ENCODE measurements around the gene SRXN1.

Gene SRXN1

GRCh38 chr20:675453-676314 lies 22.7 kb upstream of the SRXN1 start, which contains the start of gene SCRT2:
Gene SCRT2 (minus strand): TSS chr20:675802. CDS start chr20:675601, 201 bp downstream.
- DNase-seq (ENCODE audit: extremely low read depth in 1 of 2, low read depth in 1 of 2), result peak; percentile 12 to 49

- DNase-seq (ENCODE audit: extremely low read depth in 1 of 2, low read depth in 1 of 2), result no peak
These were observed 22.0 kb upstream of the SRXN1 start for GRCh38 chr20:675033-675452.

GRCh38 chr20:673603-674001 lies 20.6 kb upstream of the SRXN1 start:
- no peak for DNase-seq (ENCODE audit: extremely low read depth in 1 of 2, low read depth in 1 of 2)

GRCh38 chr20:672963-673602 lies 20.1 kb upstream of the SRXN1 start:
- no peak for DNase-seq (ENCODE audit: extremely low read depth in 1 of 2, low read depth in 1 of 2)

- DNase-seq (ENCODE audit: extremely low read depth in 1 of 2, low read depth in 1 of 2), result no peak
These were observed 18.4 kb upstream of the SRXN1 start for GRCh38 chr20:671252-672030.

GRCh38 chr20:669573-669972 lies 16.6 kb upstream of the SRXN1 start:
- no peak for DNase-seq (ENCODE audit: extremely low read depth in 1 of 2, low read depth in 1 of 2)

GRCh38 chr20:668638-669037 lies 15.6 kb upstream of the SRXN1 start:
- DNase-seq (ENCODE audit: extremely low read depth in 1 of 2, low read depth in 1 of 2), result no peak

GRCh38 chr20:668050-668449 lies 15.1 kb upstream of the SRXN1 start:
- no peak for DNase-seq (ENCODE audit: extremely low read depth in 1 of 2, low read depth in 1 of 2)

- peak in 1 of 2 donors; percentile 47 for DNase-seq (ENCODE audit: extremely low read depth in 1 of 2, low read depth in 1 of 2)
These were observed 14.5 kb upstream of the SRXN1 start for GRCh38 chr20:667351-668034.

- DNase-seq (ENCODE audit: extremely low read depth in 1 of 2, low read depth in 1 of 2), result no peak
These were observed 13.9 kb upstream of the SRXN1 start for GRCh38 chr20:666877-667276.

GRCh38 chr20:665276-665675 lies 12.3 kb upstream of the SRXN1 start:
- no peak for DNase-seq (ENCODE audit: extremely low read depth in 1 of 2, low read depth in 1 of 2)

- no peak for DNase-seq (ENCODE audit: extremely low read depth in 1 of 2, low read depth in 1 of 2)
These were observed 11.6 kb upstream of the SRXN1 start for GRCh38 chr20:664576-664975.

- no peak for DNase-seq (ENCODE audit: extremely low read depth in 1 of 2, low read depth in 1 of 2)
These were observed 11.2 kb upstream of the SRXN1 start for GRCh38 chr20:664151-664550.

GRCh38 chr20:663315-664090 lies 10.5 kb upstream of the SRXN1 start:
- DNase-seq (ENCODE audit: extremely low read depth in 1 of 2, low read depth in 1 of 2), result no peak

- no peak for DNase-seq (ENCODE audit: extremely low read depth in 1 of 2, low read depth in 1 of 2)
These were observed 9.5 kb upstream of the SRXN1 start for GRCh38 chr20:662277-663192.

- no peak for DNase-seq (ENCODE audit: extremely low read depth in 1 of 2, low read depth in 1 of 2)
These were observed 8.7 kb upstream of the SRXN1 start for GRCh38 chr20:661474-662270.

GRCh38 chr20:658731-659291 lies 5.8 kb upstream of the SRXN1 start:
- DNase-seq (ENCODE audit: extremely low read depth in 1 of 2, low read depth in 1 of 2), result no peak

GRCh38 chr20:658202-658601 lies 5.2 kb upstream of the SRXN1 start:
- no peak for DNase-seq (ENCODE audit: extremely low read depth in 1 of 2, low read depth in 1 of 2)
